CD4-positive, alpha-beta T cell treated with Interleukin-10 for 1 hour (primary cell): ENCODE measurements around the gene GMIP.

ENCODE experiments used
- DNase-seq: peaks from one replicate; pipeline ENCODE4 v3.0.0-alpha.2; 2020

GMIP gene

GRCh38 chr19:19659646-19660245 lies 16.3 kb upstream of the GMIP start:
- no peak for DNase-seq

- no peak for DNase-seq
Measured at GRCh38 chr19:19657397-19657783, 13.9 kb upstream of the GMIP start.

- DNase-seq: no peak
Measured at GRCh38 chr19:19656451-19657396, 13.3 kb upstream of the GMIP start.

GRCh38 chr19:19655641-19656343 lies 12.3 kb upstream of the GMIP start:
- no peak for DNase-seq

GRCh38 chr19:19655051-19655594 lies 11.7 kb upstream of the GMIP start:
- no peak for DNase-seq

DNA sequence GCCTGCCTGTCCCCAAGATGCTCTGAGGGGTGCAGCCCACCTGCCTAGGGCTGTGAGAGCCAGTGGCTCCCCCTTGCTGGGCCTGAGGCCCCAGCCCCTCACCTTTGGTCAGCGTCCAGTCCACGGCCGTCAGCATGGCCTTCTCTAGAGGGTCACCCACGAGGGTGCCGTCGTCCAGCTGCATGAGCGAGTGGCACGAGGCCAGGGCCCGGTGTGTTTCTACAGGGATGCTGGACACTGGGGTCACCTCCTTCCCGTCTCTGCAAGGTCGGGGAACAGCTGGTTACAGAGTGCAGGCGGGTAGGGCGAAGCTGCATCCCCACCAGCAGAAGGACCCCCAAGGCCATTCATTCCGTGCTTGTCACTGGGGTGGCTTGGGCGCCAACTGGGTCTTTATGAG lies 11.0 kb upstream of the GMIP start:
- DNase-seq: no peak

- no peak for DNase-seq
Measured at GRCh38 chr19:19653597-19654147, 10.2 kb upstream of the GMIP start.

GRCh38 chr19:19652482-19653295 lies 9.2 kb upstream of the GMIP start:
- no peak for DNase-seq

GRCh38 chr19:19651076-19651475 lies 7.6 kb upstream of the GMIP start:
- no peak for DNase-seq

GRCh38 chr19:19650331-19650730 lies 6.9 kb upstream of the GMIP start:
- DNase-seq: no peak

- DNase-seq: no peak
Measured at GRCh38 chr19:19649580-19649995, 6.1 kb upstream of the GMIP start.

DNA sequence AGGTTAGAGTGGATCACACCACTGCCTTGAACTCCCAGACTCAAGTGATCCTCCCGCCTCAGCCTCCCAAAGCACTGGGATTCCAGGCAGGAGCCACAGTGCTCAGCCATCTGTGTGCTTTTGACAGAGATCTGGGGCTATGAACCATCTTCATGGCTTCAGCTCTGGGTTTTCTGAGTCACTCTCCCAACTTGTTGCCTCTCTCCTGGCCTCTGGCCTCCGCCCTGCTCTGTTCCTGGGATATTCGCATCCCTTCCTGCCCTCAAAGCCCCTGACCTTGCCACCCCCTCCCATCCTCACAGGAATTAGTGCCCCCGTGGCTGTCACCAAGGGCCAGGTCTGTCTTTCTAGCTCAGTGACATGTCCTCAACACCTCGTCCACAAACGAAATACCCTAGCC lies 5.7 kb upstream of the GMIP start:
- no peak for DNase-seq

- DNase-seq: no peak
Measured at GRCh38 chr19:19647037-19647835, 3.8 kb upstream of the GMIP start.

- DNase-seq: no peak
Measured at GRCh38 chr19:19645233-19645870, 1.9 kb upstream of the GMIP start.

DNA sequence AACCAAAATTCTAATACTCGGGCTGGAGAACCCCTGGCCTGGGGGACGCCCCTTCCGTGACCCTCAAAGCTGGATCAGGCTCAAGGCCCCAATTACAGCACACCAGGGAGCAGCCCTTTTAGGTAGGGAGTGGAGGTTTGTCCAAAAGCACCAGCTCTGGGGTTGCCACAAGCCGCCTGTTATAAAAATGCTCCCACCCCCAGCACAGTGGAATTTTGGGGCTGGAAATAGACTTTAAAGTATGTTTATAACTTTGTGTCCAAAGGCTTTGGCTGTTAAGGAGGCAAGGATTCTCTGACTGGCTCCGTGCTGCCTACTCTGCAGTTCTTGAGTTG lies 564 bp upstream of the GMIP start:
- no peak for DNase-seq

GRCh38 chr19:19642506-19643157 lies 825 bp downstream of the GMIP start:
- DNase-seq: peak; percentile 72

GRCh38 chr19:19637523-19638251 lies 5.8 kb downstream of the GMIP start:
- DNase-seq: no peak

GRCh38 chr19:19637186-19637522 lies 6.3 kb downstream of the GMIP start:
- no peak for DNase-seq

GRCh38 chr19:19636573-19637185 lies 6.8 kb downstream of the GMIP start:
- DNase-seq: no peak
